ENCODE data around the gene RPS19BP1. TPM values are rescaled to one million over a fixed set of nuclear protein-coding genes. Genes with fewer than 3 reads are reported as not detected.

The RPS19BP1 gene
- total and polyA plus RNA-seq, 2 of the 8 experiments (the other 6 are each of a cell fraction or from before 2014, with no cell fraction given) = 77.9 to 97.9 TPM

DNA sequence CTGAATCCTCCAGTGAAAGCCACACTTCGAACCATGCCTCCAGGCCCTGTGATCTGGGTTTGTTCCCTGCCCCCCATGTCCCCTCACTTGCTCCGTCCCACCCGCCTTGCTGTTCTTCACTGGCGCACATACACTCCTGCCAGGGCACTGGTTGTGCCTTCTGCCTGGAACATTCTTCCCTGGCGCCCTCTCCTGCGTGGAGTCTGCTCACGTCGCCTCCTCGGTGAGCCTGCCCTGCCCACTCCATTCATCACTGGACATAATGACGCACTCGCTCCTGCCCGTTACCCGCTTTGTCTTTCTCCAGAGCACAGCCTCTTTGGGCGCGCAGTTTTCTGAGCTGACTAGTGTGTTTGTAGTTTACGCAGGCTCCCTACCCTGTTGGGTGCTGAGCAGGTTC, 51.5 kb downstream of the RPS19BP1 start (continued):
- TF ChIP-seq CHD7 (IDR thresholded peaks at IDR 0.05; ENCODE audit: insufficient replicate concordance, low read length) (no peak), GTF2F1 (IDR thresholded peaks at IDR 0.05; ENCODE audit: borderline replicate concordance, low read depth, low read length) (no peak), CBX5 (IDR thresholded peaks at IDR 0.05; ENCODE audit: low read depth, low read length) (no peak), SP2 (IDR thresholded peaks at IDR 0.05; ENCODE audit: low read length) (no peak), CREB1 (IDR thresholded peaks at IDR 0.05) (no peak), CTBP2 (IDR thresholded peaks at IDR 0.05; ENCODE audit: borderline replicate concordance, insufficient read depth, insufficient read length, low read length) (no peak)
- TF ChIP-seq, protein P1, sequence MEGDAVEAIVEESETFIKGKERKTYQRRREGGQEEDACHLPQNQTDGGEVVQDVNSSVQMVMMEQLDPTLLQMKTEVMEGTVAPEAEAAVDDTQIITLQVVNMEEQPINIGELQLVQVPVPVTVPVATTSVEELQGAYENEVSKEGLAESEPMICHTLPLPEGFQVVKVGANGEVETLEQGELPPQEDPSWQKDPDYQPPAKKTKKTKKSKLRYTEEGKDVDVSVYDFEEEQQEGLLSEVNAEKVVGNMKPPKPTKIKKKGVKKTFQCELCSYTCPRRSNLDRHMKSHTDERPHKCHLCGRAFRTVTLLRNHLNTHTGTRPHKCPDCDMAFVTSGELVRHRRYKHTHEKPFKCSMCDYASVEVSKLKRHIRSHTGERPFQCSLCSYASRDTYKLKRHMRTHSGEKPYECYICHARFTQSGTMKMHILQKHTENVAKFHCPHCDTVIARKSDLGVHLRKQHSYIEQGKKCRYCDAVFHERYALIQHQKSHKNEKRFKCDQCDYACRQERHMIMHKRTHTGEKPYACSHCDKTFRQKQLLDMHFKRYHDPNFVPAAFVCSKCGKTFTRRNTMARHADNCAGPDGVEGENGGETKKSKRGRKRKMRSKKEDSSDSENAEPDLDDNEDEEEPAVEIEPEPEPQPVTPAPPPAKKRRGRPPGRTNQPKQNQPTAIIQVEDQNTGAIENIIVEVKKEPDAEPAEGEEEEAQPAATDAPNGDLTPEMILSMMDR (IDR thresholded peaks at IDR 0.05; ENCODE audit: control extremely low read depth in 1 of 3, insufficient read depth in 1 of 3, low read depth in 1 of 3, low read length in 3 of 3) = no peak
